Measurements from ENCODE around the gene HDDC3. TPM values are rescaled to one million over a fixed set of nuclear protein-coding genes. Genes with fewer than 3 reads are reported as not detected.
A peak's percentile ranks its signal among the peaks of the same experiment; 100 is the strongest.
"Not testable (repeated sequence)": the region's sequence is repeated elsewhere in the genome, so short reads cannot be mapped to it uniquely, and the experiment has no call there.

The HDDC3 gene
- total and polyA plus RNA-seq, 11 donors, result 10.9 to 19.9 (median 15.2) TPM

- H3K36me3 ChIP-seq, result peaks cover 0 to 35% (median 32%) of the 10 kb centered on the region in 9 donors
- H3K4me1 ChIP-seq, result peaks cover 3 to 38% (median 26%) of the 10 kb centered on the region in 12 donors
- intact Hi-C loops (cut with DNase I), result loop anchor here in 8 of 10 donors (1.0 to 2.0 kb wide), 4 partner anchors 28 to 32 kb away; partner anchors contain the start of genes HDDC3 (in 3 of the 8) and UNC45A (in 2 of the 8)
- H3K4me3 ChIP-seq, result peak within 1 kb of the TSS; percentile 47 to 95 (median 84)
- peak; percentile 65 to 86 (median 74) for DNase-seq
- TF ChIP-seq CTCF (IDR thresholded peaks at IDR 0.05) (peak in 1 of 12 donors; percentile 8), POLR2A (IDR thresholded peaks at IDR 0.05) (no peak)
- H3K27me3 ChIP-seq, result no peaks in the 10 kb centered on the region
- ATAC-seq, result peak; percentile 6 to 66 (median 60)
- H3K27ac ChIP-seq, result peak within 1 kb of the TSS; percentile 81 to 98 (median 94)
- no peaks in the 10 kb centered on the region for H3K9me3 ChIP-seq
- whole genome bisulfite sequencing, 4 donors, result 1% methylated on average over 50 to 81 of the region's 81 CpGs
Observed at GRCh38 chr15:90902840-90903732, 29.3 kb downstream of the HDDC3 start, which contains the start of gene MAN2A2. TSS of gene MAN2A2 (plus strand) at chr15:90903302. CDS start at chr15:90904208, 906 bp downstream.

- intact Hi-C loops (cut with DNase I), result loop anchor here in 8 of 10 donors (1.0 to 2.0 kb wide), 4 partner anchors 29 to 33 kb away; partner anchors contain the start of genes HDDC3 (in 3 of the 8) and UNC45A (in 2 of the 8)
- ATAC-seq (peak; percentile 68 to 92 (median 88)), DNase-seq (peak; percentile 77 to 89 (median 84))
- 0 to 1% (median 0%) methylated on average over 43 to 71 of the region's 71 CpGs for WGBS, 4 donors
- peaks cover 0 to 28% (median 25%) of the 10 kb centered on the region in 9 donors for H3K36me3 ChIP-seq
- peak overlapping the region; percentile 65 to 98 (median 94) for H3K27ac ChIP-seq
- H3K9me3 ChIP-seq, result no peaks in the 10 kb centered on the region
- H3K27me3 ChIP-seq, result no peaks in the 10 kb centered on the region
- TF ChIP-seq POLR2A (IDR thresholded peaks at IDR 0.05) (peak in 1 of 2 donors; percentile 60), CTCF (IDR thresholded peaks at IDR 0.05) (peak; percentile 60 to 95 (median 78))
- H3K4me3 ChIP-seq, result peak overlapping the region; percentile 18 to 95 (median 84)
- peaks cover 3 to 29% (median 19%) of the 10 kb centered on the region in 12 donors for H3K4me1 ChIP-seq
Observed at GRCh38 chr15:90902040-90902839, 30.1 kb downstream of the HDDC3 start.

DNA sequence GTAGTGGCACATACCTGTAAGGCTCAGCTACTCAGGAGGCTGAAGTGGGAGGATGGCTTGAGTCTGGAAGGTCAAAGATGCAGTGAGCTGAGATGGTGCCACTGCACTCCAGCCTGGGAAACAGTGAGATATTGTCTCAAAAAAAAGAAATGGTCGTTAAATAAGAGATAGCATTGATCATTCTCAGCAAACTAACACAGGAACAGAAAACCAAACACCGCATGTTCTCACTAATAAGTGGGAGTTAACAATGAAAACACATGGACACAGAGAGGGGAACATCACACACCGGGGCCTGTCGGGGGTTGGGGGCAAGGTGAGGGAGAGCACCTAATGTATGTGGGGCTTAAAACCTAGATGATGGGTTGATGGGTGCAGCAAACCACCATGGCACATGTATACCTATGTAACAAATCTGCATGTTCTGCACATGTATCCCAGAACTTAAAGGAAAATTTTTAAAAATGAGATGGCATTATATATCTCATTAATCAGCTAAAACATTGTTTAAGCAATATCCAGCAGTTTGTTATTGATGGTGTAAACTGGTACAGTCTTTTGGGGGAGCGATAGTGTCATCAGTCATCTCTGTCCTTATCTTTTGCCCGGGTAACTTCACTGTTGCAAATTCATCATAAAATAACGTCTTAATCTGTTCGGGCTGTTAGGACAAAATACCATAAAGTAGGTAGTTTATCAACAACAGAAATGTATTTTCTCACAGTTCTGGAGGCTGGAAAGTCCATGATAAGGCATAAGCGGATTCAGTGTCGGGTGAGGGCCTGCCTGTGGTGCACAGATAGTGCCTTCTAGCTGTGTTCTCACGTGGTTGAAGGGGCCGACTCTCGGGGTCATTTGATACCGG lies 30.9 kb downstream of the HDDC3 start:
- no peaks in the 10 kb centered on the region for H3K27me3 ChIP-seq
- TF ChIP-seq CTCF (IDR thresholded peaks at IDR 0.05) (no peak), POLR2A (IDR thresholded peaks at IDR 0.05) (no peak)
- H3K36me3 ChIP-seq, result peaks cover 0 to 23% (median 17%) of the 10 kb centered on the region in 9 donors
- intact Hi-C loops (cut with DNase I), result loop anchor here in 9 of 10 donors (1.0 to 2.0 kb wide), 4 partner anchors 29 to 33 kb away; partner anchors contain the start of genes HDDC3 (in 4 of the 9) and UNC45A (in 2 of the 9)
- peak in 2 of 5 donors; percentile 19 to 24 for DNase-seq
- peak overlapping the region in 11 of 12 donors; percentile 79 to 98 (median 94) for H3K27ac ChIP-seq
- H3K4me3 ChIP-seq, result peak overlapping the region in 9 of 12 donors; percentile 64 to 95 (median 83)
- H3K9me3 ChIP-seq, result no peaks in the 10 kb centered on the region
- ATAC-seq, result peak in 2 of 4 donors; percentile 18 to 33
- peaks cover 3 to 22% (median 16%) of the 10 kb centered on the region in 12 donors for H3K4me1 ChIP-seq
- WGBS, 4 donors, result 49 to 55% (median 52%) methylated on average over 14 of the region's 14 CpGs

DNA sequence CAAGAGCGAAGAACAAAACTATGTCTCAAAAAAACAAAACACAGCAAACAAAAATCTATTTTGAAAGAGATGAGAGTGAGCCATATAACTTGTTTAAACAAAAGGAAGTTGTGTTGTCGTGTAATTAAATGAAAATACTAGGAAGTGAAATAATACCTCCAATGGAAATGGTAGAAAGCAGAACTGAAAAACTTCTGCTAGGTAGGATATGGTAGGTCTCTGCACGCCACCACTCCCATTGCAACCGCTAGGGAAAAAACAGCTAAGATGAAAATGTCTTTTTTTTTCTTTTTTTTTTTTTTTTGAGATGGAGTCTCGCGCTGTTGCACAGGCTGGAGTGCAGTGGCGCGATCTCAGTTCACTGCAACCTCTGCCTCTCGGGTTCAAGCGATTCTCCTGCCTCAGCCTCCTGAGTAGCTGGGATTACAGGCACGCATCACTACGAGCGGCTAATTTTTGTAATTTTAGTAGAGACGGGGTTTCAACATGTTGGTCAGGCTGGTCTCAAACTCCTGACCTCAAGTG lies 35.2 kb downstream of the HDDC3 start:
- DNase-seq; H3K27me3 ChIP-seq; H3K4me1 ChIP-seq; H3K9me3 ChIP-seq; ATAC-seq; H3K27ac ChIP-seq; intact Hi-C loops (cut with DNase I); H3K4me3 ChIP-seq: not testable (repeated sequence)
- WGBS, 4 donors, result 89 to 93% (median 90%) methylated on average over 14 of the region's 14 CpGs
- peaks cover 3 to 45% (median 37%) of the 10 kb centered on the region in 9 donors for H3K36me3 ChIP-seq

All from heart left ventricle (tissue), 16 donors.